Fibroblast of the aortic adventitia (primary cell): ENCODE data around the gene OPRM1. TPM values are rescaled to one million over a fixed set of nuclear protein-coding genes. Genes with fewer than 3 reads are reported as not detected.
"Not testable (repeated sequence)": the region's sequence is repeated elsewhere in the genome, so short reads cannot be mapped to it uniquely, and the experiment has no call there.

Experiments
- DNase-seq: peaks from one replicate; pipeline ENCODE4 v3.0.0-alpha.2; 2010; ENCODE audit warnings: low read depth
- H3K4me3 ChIP-seq: 2 replicates; pipeline ENCODE4 v1.5.1; 2011; ENCODE audit warnings: low read depth, mild to moderate bottlenecking, control low read depth, low read length, moderate library complexity
- CTCF ChIP-seq: IDR thresholded peaks from 2 replicates; pipeline ENCODE4 v1.5.1; 2011; ENCODE audit warnings: mild to moderate bottlenecking, low read length, control low read depth, inconsistent platforms; ENCODE audit not compliant: insufficient read depth
- total RNA-seq: library from RNA; depleted of rRNA; stranded (reverse); fragments of >200 nt; gene quantifications from 2 replicates; pipeline ENCODE4 v1.2.3, GENCODE V29; 2012; ENCODE audit warnings: low replicate concordance

OPRM1 gene
- total RNA-seq, 1 donor = not detected

- no peak for TF ChIP-seq CTCF
- no peak overlapping the region for H3K4me3 ChIP-seq
- DNase-seq = no peak
Observed at GRCh38 chr6:154234019-154234772, 195.2 kb downstream of the OPRM1 start.

- DNase-seq = no peak
- H3K4me3 ChIP-seq = no peak overlapping the region
- TF ChIP-seq CTCF = no peak
Observed at GRCh38 chr6:154236646-154237301, 197.7 kb downstream of the OPRM1 start.

GRCh38 chr6:154238831-154239230 is 199.8 kb downstream of the OPRM1 start:
- no peak overlapping the region for H3K4me3 ChIP-seq
- DNase-seq = no peak
- no peak for TF ChIP-seq CTCF

- DNase-seq = no peak
- H3K4me3 ChIP-seq = no peak overlapping the region
- no peak for TF ChIP-seq CTCF
Observed at GRCh38 chr6:154239392-154239791, 200.4 kb downstream of the OPRM1 start.

GRCh38 chr6:154241061-154241460 is 202.0 kb downstream of the OPRM1 start:
- DNase-seq, H3K4me3 ChIP-seq: not testable (repeated sequence)

- no peak for TF ChIP-seq CTCF
- no peak overlapping the region for H3K4me3 ChIP-seq
- DNase-seq = no peak
Observed at GRCh38 chr6:154241581-154241980, 202.5 kb downstream of the OPRM1 start.

- no peak for TF ChIP-seq CTCF
- DNase-seq = no peak
- no peak overlapping the region for H3K4me3 ChIP-seq
Observed at GRCh38 chr6:154242617-154243357, 203.7 kb downstream of the OPRM1 start.
